ENCODE measurements around the gene DLGAP1.

DLGAP1 gene

DNA sequence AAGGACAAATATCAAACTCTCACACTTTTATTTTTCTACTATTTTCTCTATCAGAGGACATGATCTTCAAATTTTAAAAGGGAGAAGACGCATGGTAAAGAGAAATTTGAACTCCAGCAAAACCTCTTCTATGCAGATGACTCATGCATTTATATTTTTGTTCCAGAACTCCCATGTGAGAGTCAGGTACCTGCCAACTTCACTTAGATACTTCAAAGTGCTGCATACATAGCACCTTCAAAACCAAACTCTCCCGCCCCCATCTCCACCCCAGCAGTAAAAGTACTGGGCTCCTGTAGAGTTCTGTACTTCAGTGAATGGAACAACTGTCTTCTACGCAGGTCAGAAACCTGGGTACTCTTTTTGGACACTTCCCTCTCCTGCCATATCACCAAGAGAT, 606.8 kb downstream of the DLGAP1 start:
- DNase-seq, result no peak

DNA sequence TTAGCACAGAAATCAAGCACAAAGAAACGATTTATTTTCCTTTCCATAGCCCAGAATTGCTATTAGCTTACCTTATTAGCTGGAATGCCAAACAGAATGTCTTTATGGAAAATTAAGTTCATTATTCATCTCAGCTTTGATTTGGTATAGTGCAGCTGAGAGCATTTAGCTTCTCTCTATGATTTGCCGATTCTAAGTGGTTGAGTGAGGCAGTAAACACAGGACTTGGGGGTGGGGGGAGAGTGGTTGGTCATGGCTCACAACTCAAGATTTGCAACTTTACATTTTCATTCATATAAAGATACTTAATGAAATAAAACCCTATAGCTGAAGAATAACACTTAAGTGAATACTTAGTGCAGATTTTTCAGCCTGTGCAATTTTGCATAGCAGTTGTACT, 609.9 kb downstream of the DLGAP1 start:
- DNase-seq, result no peak

- DNase-seq, result no peak
Measured at GRCh38 chr18:3842844-3843243, 612.3 kb downstream of the DLGAP1 start.

GRCh38 chr18:3840766-3841165, 614.3 kb downstream of the DLGAP1 start:
- DNase-seq, result no peak

DNA sequence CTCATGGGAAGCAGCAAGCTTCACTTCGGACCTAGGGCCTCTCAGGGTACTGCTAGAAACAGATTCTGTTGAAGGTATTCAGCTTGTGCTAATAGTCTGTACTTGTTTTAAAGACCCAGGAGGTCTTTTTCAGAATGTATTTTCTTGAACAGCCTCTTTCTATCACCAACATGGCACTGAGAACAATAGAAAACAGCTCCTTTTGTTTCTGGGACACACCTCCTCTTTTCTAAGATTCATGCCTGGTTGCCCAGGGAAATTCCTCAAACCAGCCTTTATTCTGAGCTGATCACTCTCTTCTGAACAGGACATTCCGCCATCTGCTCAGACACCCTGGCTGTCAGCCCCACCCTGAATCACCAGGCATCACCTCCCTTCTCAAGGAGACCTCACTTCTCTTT, 615.5 kb downstream of the DLGAP1 start:
- DNase-seq, result no peak

- DNase-seq, result no peak
Measured at GRCh38 chr18:3836483-3837335, 618.4 kb downstream of the DLGAP1 start.

DNA sequence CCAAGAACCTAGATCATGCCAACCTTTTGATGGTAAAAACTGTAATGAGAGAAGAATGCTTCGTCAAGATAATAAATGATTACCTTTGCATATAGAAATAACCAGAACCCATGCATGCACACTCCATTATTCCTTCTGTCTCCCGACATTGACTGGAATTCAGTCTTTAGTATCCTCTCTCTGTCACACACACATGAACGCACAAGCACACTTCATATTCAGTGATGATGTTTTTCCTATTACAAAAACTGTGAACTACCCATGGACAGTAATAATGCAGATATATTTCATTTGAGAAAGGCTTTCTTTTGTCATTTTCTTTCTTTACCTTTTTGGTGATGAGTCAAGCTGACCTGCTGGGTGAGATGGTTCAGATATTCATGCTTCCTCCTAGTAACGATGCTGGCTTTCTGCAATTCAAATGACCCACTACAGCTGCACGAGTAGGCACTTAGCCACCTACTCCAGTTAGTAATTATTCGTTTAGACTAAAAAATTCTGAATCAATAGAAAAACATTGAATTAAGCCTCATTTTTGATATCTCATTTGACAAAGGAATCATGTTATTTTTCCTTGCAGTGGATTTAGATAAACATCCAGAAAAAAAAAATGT, 623.0 kb downstream of the DLGAP1 start:
- no peak for DNase-seq

GRCh38 chr18:3830604-3831003, 624.5 kb downstream of the DLGAP1 start:
- no peak for DNase-seq

DNA sequence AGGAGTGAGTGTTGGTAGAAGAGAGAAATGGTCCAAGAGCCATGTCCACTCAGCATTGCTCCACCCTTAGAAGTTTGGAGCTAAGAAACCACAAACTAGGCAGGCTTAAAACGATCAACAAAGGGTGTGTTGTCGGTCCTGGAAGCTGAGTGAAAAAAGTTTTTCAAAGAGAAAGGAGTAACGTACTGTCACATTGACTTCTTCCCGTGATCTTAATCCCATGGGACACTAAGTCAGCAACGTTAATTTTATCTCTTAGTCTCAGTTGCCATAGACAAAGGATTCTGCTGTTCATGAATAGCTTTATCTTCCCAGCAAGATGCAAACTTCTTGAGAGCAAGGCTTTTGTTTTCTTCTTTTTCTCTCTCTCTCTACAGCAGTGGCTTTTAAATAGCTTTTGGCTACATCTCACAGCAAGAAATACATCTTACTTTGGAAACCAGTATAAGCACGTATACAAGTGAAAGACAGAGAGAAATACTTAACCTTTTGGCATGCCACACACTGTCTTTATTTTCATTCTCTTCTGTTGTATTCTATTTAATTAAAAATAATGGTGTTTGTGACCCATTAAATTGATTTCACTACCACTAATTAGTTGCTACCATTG, 627.8 kb downstream of the DLGAP1 start:
- DNase-seq, result no peak

- DNase-seq, result no peak
Measured at GRCh38 chr18:3826021-3826420, 629.1 kb downstream of the DLGAP1 start.

- no peak for DNase-seq
Measured at GRCh38 chr18:3824101-3824500, 631.0 kb downstream of the DLGAP1 start.

GRCh38 chr18:3823073-3823472, 632.0 kb downstream of the DLGAP1 start:
- no peak for DNase-seq

DNA sequence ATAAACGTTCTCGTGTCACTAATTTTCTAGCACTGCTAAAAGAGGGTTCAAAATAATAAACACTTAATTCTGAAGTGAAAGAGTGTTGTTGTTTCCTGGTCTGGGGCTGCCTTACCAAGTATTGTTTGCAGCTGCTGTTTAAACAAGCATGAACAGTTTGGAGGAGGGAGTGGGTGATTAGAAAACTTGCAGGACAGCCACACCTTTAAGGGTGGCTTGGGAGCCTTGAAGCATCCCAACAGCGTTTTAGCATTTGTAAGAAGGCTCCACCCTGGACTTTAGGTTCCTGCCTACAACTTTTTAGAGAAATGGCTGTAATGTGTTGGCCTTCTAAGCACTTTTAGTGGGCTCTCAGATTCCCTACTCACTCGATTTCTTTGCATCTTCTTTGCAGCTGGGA, 633.6 kb downstream of the DLGAP1 start:
- DNase-seq, result no peak

- DNase-seq, result no peak
Measured at GRCh38 chr18:3819961-3820360, 635.1 kb downstream of the DLGAP1 start.

DNA sequence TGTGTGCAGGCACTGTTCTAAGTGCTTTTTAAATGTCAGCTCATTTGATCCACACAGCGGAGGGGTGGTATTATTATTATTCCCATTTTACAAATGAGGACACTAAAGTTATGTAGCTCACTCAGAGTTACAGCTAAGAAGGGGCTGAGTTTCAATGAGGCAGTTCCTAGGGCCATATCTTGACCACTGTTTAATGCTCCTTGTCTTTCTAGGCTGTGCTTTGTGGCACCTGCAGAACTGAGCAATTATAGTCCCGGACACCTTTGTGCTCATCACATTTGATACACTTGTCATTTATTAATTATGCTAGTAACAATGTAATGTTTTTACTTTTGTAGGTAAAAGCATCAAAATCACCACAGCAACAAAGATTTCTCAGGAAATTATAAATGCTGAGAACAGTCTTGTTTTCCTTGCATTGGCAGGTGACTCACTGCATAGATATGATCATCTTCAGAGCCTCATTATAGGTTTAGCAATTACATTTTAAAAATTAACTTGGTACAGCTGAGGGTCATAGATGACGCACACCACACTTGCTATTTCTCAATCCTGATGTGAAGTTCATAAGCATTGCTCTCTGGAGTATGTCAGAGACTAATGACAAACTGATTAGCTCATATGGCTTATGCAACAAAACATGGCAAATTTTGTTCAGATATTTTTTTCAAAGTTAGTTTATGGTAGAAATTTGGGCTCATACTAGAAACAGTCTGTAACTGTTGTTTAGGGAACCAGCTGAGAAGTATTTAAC, 638.3 kb downstream of the DLGAP1 start:
- DNase-seq, result no peak

DNA sequence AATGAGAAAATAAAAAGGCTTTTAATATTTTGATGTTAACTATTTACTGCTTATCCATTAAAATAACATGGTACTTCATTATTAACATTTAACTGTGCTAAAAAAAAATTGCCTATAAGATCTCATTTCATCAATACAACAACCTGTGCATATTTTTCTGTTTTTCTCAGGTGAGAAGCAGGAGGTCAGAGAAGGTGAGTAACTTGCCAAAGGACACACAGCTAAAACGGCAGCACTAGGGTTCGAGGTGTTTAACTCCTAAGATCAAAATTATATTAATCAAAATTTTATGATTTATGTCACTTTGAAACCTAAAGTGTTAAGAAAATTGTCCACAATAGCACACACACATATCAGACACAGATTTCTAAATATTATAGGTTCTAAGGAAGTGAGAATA, 639.1 kb downstream of the DLGAP1 start:
- DNase-seq, result no peak

DNA sequence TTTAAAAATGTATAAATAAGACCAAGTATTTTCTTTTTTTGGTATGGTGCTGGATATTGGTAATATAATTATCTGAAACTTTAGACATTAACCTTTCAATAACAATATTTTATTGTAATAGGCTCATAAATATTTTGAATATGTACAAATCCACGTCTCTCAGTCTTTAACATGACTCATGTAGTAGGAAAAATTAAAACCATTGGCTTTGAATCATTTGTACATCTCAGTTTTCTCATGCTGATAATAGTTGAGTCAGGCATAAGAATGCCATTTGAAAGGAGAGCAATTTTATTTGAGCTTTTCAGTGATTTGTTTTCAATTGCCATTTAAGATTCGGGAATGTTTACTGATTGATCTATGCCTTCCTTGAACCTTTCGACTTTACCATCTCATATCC, 640.3 kb downstream of the DLGAP1 start:
- no peak for DNase-seq

- no peak for DNase-seq
Measured at GRCh38 chr18:3810296-3810695, 644.8 kb downstream of the DLGAP1 start.

GRCh38 chr18:3808985-3809780, 645.9 kb downstream of the DLGAP1 start:
- no peak for DNase-seq

DNA sequence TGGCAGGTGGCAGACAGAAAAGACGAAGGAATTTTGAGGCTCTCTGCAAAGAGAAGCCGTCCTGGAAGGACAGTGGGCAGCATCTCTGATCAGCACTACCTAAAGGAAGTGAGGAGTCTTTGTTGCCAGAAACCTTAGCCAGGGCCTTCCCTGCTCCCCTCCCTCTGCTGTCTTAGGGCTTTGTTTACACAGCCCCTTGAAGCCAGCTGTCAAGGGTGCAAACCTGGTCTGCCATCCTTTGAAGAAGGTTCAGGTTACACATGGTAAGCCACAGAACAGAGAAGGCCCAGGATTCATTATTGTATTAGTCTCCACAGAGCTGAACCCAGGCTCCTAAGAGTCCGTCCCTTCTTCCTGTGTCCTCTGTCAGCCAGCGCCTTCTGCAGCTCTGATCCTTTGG, 648.5 kb downstream of the DLGAP1 start:
- DNase-seq, result no peak

DNA sequence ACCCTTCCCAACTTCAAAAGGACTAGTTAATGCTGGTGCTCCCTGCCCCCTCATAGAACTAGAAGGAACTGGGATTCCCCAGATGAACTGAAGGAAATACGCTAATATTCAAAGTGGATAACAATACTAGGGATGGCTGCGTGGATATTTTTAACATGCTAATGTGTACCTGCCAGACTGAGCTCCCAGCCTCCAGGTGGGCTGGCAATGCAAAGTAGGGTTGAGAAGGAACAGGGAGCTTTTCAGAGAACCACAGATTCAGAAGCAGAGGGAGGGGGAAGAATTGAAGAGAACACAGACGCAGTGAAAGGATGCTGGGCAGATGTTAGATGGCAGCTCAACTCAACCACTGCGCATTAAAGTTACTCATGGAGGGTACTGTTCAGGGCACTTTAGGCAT, 650.8 kb downstream of the DLGAP1 start:
- no peak for DNase-seq

GRCh38 chr18:3803350-3803749, 651.8 kb downstream of the DLGAP1 start:
- no peak for DNase-seq

DNA sequence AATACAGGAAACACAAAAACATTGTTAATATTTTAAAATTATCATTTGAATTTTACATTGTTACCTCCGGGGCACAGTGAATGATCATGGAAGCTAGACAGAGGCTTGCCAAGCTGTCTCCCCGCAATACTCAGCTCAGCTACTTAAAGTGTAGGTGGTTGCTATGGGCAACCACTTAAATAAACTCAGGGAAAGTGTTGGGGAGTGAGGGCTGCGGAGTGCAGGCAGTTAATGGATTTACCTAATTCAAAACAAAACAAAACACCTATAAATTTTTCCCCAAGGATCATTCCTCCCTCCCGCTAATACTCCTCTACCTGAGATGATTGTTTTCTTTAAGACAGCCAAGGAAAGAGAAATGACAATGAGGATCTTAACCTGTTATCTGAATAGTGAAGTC, 655.6 kb downstream of the DLGAP1 start:
- no peak for DNase-seq

All from activated CD4-positive, alpha-beta T cell treated with anti-CD3 and anti-CD28 coated beads for 1 hour (primary cell).